Stimulated activated CD4-positive, alpha-beta T cell treated with anti-CD3 and anti-CD28 coated beads, Interleukin-4, amount 100 ng/mL, for 48 hours (primary cell): ENCODE data around the gene RGMA.
"Not testable (repeated sequence)": the region's sequence is repeated elsewhere in the genome, so short reads cannot be mapped to it uniquely, and the experiment has no call there.

Source experiments
- DNase-seq, 2 donors: peaks; one replicate each; pipeline ENCODE4 v3.0.0-alpha.2; 2020; ENCODE audit warnings: low read depth in 2 of 2

Gene RGMA

DNA sequence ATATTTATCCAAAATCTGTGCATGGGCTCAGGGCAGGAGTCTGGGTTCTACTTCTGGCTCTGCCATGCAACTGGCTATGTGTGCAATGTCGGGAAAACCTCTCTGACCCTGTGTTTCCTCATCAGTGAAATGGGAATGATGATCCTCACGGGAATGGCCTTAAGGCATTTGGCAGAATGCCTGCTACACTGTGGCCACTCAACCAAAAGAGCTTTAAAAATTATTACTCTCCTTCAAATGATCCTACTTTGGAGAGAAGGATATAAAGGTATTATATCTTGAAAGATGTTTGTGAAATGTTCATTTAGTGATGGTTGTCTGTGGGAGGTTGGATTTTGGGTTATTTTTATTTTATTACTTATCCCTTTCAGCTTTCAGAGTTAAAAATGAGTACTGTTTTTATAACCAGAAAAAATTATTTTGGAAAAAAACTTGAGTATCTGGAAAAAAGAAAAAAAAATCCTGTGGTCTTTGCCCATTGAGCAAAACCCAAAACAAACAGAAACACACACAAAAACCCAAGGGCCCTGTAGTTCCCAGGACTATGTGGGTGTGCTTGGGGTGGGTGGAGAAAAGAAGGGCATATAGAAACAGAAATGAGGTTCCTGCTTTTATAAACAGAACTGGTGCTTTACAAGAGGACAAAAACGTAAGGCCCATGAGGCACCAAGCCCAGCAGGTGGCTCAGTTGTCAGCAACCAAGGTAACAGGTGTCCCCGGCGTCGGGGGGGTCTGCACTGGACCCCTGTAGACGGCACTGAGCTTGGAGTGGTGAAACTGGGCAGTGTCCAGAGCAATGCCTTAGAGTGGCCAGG, 22.0 kb downstream of the RGMA start:
- no peak for DNase-seq

DNA sequence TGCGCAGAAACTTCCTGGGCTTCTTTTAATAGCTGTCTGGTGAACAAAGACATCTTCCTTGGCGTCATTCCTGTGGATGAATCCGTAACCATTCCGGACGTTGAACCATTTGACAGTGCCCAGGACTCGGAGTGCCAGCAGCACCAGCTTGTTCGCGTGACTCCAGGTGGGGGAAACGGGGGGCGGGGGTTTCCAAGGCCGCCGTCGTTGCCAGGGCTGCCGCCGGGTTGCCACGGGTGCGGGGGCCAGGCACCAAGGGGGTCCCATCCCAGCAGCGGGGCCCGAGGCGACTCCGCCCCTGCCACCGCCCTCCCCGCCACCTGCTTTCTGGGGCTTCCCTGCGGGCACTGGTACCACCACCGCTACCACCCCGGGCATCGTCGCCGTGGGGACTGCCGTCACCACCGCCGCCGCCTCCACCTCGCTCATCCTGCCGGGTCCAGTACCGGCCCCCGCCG, 22.8 kb downstream of the RGMA start:
- DNase-seq = no peak

DNA sequence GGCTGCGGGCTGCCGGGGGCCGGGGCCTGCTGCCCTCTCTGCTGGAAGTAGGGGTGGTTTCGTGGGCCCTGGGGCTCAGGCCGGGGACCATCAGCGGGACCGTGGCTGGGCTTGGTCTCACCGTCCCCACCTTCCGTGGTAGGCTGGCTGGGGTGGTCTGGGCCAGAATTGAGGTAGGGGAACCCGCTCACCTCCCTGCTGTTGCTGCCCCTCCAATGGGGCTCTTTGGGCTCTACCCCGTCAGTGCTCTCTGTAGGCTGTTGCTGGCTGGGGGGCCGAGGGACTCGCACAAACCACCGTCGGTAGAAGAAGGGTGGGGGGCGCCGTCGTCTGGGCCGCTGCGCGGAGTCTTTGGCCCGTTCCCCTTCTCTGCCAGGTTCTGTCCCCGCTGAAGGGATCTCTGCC, 23.4 kb downstream of the RGMA start:
- no peak for DNase-seq

DNA sequence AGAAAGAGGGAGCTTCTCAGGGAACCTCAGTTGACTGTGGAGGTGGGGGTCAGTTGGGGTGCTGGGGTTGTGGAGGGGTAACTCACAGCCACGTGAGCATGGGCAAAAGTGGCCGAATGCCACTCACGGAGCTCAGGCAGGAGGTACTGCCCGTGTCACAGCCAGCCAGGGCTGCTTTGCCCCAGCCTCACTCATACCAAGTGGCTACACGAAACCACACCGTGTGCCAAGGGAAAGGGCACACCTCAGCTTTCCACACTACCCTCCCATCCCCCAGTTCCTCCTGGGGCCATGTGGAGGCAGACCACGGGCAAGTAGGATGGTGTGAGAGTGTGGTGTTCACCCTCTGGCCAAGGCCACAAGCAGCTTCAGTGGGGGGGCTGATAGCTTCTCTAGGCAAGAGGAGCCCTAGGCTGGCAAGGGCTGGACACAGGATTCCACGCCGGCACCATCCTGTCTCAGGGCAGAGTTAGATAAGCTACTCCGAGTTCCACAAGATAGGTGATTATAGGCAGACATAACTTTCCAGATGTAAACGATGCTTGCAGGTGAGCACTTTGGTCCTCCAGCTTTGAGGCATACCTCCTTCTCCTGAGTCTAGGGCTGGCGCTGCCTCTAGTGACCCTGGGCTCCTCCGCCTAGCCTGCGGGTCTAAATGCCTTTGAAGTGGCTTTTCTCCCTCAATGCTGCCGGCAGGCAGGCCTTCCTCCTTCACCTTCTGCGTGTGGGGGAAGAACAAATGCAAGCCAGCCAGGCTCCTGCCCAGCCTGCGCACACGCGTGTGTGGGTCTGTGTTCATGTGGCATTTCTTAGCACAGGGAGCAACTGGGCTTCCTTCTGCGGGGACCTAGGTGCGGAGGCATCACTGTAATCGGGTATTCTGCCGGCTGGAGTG, 25.0 kb downstream of the RGMA start:
- no peak for DNase-seq

DNA sequence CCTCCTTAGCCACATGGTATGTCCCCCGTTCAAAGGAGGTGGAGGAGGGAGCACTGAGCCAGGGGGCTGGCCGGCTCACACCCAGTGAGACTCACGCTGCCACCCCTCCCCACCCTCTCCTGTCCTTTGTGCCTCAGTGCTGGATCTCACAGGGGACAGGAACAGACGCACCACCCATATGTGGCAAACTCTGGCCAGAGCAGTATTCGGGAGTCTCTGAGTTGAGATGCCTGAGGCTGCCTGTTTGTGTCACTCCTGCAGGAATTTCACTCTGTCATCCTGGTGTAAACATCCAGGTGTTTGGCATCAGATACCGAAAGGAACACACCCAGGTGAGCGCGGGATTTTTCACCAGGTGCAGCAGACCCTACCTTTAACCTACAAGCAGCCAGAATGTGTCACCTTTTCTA, 25.7 kb downstream of the RGMA start:
- no peak for DNase-seq

DNA sequence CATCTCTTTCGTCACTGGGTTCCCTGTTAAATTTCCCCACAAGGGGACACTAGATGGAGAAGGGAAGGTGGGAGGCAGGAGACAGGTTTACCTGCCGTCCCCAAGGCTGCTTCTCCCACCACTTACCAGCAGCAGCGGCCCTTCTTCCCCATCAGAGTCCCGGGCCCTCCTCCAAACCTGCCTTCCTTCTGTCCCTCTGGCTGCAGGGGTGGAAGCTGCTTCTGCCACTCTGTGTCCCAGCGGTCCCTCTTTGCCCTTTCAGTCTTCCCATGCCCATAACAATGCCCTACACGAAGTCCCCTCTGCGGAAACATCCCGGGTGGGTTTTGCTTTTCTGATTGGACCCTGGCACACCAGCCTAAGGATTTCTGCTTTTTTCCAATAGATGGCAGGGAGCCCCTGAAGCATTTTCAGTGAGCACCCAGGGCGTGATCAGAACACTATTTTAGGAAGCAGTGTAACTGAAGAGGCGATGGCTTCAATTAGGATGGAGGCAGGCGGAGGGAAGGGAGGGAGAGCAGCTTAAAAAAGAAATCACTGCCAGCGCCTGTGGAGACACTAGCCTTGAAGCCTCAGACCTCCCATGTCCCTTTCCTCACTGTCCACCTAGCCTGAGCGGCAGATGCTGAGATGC, 26.3 kb downstream of the RGMA start:
- not testable (repeated sequence) for DNase-seq

DNA sequence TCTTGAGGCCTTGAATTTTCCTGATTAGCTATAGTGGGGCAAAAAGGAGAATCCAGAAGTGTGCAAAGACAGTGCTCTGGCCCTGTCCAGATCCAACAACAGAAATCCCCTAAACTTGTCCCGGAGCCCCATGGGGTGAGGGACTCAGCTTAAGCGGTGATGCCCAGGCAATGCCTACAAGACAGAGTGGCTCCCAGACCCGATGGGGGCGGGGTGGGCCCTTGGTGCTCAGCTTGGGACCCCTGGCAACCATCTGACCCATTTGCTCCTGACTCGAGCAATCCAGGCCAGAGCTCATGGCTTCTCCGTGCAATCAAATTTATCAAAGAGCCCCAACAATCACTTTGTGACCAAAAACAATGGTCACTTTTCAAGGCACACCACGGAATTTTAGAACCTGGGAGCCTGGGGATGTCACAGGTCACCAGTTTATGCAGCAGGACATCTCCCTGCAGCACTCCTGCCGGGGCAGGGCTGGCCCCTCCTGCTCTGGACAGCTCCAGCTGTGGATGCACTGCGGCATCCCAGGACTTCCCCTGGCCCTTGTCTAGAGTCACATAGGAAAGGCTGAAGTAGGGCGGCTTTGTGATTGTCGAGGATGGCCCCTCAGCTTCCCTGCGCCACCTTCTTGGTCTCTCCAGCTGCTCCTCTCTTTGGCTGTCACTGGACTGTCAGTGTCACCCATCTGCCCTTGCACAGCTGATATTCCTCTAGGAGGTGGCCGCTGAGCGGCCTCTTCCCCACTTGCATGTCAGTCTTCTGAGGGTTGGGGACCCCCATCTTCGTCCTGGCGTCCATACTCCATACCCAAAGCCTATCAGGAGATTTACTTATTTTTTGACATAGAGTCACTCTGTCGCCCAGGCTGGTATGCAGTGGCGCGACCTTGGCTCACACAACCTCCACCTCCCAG, 28.4 kb downstream of the RGMA start:
- no peak for DNase-seq

DNA sequence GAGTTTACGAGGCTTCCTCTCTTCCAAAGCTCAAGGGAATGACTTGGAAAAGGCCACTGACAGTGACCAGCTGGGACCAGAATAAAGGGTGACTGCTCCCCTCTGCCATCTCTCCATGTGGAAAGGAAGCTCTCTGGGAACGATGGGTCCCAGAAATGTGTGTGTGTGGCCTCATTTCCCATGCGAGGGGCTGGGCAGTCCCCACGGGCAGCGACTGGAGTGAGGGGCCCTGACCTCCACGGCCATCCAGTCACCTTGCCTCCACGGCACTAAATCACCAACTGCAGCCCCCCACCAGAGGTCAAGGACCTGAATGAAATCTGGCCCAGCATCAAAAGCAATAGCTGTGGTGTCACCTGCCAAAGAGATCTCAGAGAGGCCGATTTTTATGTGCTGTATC, 29.6 kb downstream of the RGMA start:
- DNase-seq = no peak

DNA sequence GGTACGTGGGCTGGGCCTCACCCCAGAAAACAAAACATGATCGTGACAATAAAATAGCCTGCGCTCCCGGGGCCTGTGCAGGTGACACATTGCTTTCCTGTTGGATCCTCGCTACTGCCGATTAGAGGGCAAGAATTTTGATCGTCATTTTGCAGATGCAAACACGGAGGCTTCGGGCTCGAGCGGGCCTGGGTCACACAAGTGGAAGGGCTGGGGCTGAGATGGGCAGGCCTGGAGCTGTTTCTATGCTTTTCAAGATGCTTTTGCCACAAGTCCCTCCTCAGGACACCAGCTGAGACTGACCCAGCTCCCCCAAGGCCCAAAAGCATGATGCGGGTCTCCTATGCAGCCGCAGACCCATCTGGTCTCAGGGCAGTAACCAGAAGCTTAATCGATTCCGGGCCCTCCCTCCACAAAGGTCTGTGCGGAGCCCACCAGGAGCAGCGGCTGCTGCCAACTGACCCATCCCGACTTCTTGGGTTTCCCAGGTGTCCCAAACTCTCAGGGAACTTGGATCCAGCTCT, 30.0 kb downstream of the RGMA start:
- DNase-seq = no peak

DNA sequence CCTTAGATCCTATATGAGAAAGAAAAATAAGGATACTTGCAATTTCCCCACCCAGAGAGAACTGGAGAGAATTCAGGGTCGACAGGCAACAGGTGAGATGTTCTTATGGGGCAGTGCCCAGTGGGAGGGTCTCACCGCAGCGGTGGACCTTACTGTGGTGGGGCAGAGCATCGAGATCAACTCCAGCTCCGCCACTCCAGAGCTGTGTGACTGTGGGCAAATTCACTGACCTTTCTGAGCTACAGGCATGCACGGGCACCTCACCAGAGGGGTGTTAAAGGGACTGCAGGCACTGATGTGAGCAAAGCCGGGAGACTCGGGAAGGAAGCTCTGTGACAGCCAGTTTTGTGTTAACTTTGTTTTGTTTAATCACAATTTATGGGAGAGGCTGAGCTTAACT, 30.9 kb downstream of the RGMA start:
- no peak for DNase-seq

DNA sequence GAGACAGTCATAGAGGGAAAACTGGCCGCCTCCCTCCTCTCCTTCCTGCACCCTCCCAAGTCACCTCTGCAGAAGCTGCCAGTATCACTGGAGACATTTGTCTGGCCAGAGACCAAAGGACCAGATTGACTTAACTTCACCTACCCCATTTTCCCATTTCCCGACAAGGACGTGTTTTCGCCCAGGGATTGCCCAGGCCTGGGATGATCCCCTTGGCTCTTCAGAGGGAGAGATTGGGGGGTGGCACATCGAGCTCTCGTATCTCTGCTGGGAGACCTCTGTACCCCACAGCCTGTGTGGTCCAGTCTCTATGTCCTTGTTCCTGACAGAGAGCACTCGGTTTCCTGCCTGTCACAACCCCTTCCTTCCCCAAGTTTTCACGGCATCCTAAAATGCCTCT, 31.4 kb downstream of the RGMA start:
- DNase-seq = no peak

DNA sequence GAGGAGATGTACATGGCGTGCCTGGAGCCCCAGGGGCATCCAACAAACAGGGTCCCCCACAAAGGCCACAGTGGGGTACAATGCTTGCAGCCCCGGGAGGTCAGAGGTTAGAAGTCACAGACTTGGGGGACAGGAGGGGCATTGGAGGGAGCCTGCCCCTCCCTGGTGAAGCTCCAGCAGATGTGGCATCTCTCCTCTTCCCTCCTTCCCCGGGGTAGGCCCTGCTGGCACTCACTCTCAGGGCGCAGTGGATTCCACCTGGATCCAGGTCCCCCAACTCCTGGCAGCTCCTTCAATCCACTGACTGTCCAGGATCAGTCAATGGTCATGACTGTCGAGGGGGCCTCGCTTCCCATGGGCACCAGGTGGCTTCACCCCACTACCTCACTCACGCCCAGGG, 32.2 kb downstream of the RGMA start:
- no peak for DNase-seq

DNA sequence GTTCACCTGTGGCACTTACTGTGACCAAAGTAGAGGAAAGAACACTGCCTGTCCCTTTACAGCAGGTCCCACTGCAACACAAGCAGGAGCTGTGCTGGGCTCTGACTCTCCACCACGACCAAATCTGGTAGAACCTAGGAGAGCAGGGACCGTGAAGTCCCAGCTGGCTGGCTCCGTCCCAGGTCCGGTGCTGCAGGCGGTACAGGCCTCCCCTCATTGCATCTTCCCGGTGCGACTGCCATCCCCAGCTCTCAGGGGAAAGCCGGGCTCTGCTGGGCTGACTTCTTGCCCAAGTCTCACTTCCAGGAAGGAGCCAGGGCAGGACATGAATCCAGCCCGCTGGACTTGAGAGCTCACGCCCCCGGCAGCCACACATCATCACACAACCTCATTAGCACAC, 33.8 kb downstream of the RGMA start:
- DNase-seq = no peak

DNA sequence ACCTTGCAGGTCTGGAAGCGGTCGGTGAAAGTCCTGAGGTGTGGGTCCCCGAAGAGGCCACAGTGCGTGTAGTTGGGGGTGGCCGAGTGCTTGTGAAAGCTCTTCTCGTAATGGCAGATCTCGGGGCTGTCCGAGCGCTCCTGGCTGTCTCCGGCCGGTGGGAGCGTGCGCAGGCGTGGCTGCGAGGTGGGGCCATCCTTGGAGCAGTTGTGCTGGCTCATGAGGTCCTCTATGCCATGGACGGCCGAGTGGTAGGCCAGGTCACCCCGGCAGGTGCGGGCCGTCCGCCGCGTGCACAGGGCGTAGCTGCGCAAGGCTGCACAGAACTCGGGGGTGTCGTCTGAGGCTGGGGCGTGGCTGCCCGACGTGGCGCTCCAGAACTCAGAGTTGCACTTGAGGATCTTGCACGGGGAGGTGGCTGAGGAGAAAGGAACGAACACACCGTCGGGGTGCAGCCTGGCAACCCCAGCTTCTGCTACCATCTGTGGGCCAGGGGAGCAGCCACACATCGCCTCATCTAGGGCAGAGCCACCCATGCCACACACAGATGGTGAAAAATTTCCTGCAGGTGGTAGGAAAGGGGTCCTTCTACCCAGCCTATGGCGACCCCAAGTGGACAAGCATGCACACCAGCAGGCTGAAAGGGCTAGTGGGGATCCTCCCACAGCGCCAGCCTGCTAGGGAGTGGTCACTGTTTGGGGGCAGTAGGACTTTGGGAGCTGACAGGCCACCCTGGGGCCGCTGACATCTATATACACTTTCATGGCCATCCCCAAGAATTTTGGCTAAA, 36.7 kb downstream of the RGMA start:
- DNase-seq = no peak

DNA sequence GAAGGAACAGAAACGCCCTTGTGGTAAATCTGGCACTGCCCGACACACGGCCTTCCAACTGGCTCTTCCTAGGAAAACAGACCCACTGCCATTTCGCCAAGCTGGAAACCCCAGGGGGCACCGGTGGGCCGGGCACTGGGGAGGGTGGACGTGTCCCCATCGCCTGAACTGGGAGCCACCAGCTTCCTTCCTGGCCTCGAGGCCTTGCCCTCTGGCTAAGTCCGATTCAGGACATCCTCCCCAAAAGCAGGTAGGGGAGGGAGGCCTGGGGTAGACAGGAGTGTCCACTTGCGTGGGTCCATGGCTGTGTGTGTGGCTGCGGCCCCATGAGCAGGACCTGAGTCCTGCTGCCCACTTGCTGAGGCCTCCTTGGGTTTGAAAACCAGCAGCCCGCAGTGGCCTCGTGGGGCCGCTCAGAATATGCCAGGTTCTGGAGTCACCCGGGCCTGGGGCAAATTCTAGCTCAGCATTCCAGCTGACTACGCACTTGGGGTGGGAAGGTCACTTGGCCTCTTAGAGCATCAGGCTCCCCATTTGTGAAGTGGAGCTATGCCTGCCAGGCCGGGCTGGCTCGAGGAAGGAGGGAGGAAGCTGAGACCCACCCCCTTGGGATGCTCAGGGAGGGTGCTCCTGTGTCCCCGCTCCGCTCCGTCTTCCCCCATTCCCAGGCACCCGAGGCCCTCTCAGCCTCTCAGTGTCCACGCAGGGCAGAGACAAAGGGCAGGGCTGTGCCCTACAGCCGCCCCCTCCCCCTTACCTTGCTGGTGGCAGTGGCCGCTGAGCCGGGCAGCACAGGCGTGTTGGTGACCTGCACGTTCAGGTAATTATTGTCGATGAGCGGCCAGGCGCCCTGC, 37.5 kb downstream of the RGMA start:
- DNase-seq = no peak

DNA sequence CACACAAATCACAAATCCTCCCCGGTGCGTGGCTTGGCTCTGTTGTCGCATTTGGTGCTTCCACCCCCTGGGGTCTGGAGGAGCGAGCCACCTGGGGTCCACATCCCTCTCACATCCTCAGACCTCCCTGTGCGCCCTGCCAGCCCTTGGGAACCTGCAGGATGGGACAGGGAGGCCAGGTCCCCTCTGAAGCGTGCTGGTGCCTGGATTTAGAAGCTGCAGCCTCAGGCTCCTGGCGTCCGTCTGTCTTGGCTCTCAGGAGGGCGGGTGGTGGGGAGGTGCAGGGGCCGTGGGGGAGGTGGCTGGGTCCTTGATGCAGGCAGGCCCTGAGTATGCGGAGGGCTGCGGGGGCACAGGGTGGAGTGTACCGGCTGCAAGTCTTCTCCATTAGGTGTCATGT, 38.4 kb downstream of the RGMA start:
- no peak for DNase-seq

DNA sequence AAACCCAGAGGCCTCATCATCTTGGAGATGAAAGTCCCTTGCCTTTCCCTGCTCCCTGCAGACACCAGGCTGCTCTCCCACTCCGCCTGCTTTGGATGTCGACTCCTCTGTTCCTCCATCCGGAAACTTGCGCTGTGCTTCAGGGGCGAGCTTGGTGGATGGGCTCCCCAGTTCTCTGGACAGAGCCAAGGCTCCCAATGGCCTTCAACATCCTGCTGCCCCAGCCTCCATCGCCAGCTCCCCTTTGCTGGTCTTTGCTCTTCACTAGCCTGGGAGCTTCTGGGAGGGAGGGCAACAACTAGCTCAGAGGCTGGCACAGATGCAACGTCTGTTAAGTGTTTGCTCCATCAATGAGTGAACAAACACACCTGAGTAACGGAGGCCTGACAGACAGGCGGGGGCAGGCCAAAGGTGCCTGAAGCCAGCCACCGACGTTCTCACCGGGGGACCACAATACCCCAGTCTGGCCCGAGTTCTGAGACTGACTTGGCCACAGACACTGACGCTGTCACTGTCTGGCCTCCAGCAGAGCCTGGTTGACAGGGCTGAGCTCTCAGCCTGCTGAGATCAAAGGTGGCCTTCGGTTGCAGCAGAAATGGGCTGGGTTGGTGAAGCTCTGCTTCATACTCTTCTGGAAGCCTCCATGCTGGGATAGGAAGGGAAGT, 39.0 kb downstream of the RGMA start:
- DNase-seq = no peak

DNA sequence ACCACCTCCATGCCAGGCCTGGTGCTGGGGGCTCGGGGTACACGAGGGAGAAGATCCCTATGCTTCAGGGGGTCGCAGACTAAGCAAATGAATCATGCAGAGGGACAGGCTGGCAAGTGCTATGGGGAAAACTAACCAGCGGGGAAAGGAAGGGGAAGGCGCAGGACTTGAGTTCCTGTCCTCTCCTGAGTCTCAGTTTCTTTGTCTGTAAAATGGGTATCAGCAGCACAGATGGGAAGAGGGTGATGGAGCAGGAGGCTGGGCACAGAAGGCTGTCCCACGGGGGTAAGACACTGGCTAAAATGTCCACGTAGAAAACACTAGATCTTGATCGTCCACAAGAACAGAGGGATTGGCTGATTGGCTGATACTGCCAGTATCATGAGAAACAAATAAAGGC, 39.8 kb downstream of the RGMA start:
- no peak for DNase-seq

DNA sequence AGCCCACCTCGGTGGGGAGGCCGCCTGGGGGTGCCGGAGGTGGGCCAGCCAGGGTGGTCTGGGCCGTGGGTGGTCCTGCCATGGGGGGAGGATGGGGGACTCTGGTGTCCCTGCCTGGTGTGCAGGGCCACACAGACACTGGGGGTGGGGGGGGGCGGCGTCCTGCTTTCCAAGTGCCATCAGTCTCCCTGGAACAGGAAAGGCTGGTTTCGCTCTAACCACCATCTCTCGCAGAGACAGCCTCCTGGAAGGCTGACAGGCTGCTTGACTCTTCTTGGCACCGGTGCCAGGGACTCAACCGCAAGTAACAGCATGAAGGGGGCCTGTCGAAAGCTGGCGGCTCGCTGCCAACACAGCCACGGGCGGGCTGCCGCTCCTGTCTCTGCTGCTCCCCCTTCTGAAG, 40.3 kb downstream of the RGMA start:
- DNase-seq = no peak
